SH-SY5Y (cell line): ENCODE data around the gene CAPN5.

Source experiments
- GATA2 ChIP-seq: IDR thresholded peaks from 2 replicates; pipeline ENCODE4 v1.6.1; 2011; ENCODE audit warnings: mild to moderate bottlenecking, low read depth, low read length
- GATA3 ChIP-seq: IDR thresholded peaks from 2 replicates; pipeline ENCODE4 v1.6.1; 2011; ENCODE audit warnings: low read depth, mild to moderate bottlenecking, low read length, moderate library complexity

CAPN5 gene

GRCh38 chr11:77118971-77119370 lies 52.2 kb downstream of the CAPN5 start:
- TF ChIP-seq GATA3 (no peak), GATA2 (no peak)

GRCh38 chr11:77119531-77119936 lies 52.8 kb downstream of the CAPN5 start:
- no peak for TF ChIP-seq GATA3

DNA sequence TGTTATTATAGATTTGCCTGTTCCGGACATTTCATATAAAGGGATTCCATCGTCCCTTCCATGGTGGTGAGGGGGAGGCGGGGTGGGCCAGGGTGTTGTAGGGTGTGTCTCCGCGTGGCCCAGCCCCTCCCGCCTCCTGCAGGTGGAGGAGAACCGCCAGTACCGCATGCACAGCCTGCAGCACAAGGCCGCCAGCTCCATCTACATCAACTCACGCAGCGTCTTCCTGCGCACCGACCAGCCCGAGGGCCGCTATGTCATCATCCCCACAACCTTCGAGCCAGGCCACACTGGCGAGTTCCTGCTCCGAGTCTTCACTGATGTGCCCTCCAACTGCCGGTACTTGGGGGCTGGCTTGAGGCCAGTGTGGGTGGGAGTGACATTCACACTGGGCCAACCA lies 53.8 kb downstream of the CAPN5 start:
- no peak for TF ChIP-seq GATA2
- no peak for TF ChIP-seq GATA3

- TF ChIP-seq GATA2 (no peak), GATA3 (no peak)
These were observed 54.4 kb downstream of the CAPN5 start for GRCh38 chr11:77121096-77121640.

GRCh38 chr11:77121876-77122575 lies 55.3 kb downstream of the CAPN5 start:
- no peak for TF ChIP-seq GATA3
- no peak for TF ChIP-seq GATA2

- TF ChIP-seq GATA3 (no peak), GATA2 (no peak)
These were observed 55.9 kb downstream of the CAPN5 start for GRCh38 chr11:77122576-77123212.

DNA sequence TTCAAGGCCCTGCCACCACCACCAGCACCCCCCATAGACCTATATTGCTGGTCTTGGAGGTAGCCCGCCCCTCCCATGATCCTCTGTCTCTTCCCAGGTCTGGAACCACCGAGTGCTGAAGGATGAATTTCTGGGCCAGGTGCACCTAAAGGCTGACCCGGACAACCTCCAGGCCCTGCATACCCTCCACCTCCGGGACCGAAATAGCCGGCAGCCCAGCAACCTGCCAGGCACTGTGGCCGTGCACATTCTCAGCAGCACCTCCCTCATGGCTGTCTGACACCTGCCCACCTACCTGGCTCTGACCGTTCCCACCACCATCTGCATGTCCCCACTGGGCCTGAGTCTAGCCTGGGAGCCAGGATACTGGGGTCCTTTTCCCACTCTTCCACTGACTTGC lies 56.8 kb downstream of the CAPN5 start:
- TF ChIP-seq GATA2: no peak
- TF ChIP-seq GATA3: no peak

DNA sequence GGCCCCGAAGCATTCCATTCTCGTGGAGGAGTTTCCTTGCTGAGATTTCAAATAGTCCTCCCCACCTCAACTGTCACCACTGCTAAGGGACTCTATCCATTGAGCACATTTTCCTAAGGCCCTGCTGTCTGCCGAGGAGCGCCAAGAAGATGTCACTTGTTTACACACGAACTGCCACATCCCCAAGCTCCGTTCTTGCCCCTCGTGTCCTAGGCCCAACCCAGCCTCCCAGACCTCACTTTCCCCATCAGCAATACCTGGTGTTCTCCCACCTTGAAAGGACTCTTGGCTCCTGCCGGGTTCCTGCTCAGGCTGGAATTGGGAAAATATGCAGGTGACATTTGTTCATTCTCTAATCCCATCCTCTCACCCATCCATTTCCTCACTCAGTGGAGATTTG lies 57.3 kb downstream of the CAPN5 start:
- TF ChIP-seq GATA3 (no peak), GATA2 (no peak)

GRCh38 chr11:77124488-77124887 lies 57.7 kb downstream of the CAPN5 start:
- TF ChIP-seq GATA2 (no peak), GATA3 (no peak)

GRCh38 chr11:77125191-77125590 lies 58.4 kb downstream of the CAPN5 start:
- no peak for TF ChIP-seq GATA2
- no peak for TF ChIP-seq GATA3

- TF ChIP-seq GATA2 (no peak), GATA3 (no peak)
These were observed 58.9 kb downstream of the CAPN5 start for GRCh38 chr11:77125695-77126094.

- TF ChIP-seq GATA2: no peak
- TF ChIP-seq GATA3: no peak
These were observed 59.5 kb downstream of the CAPN5 start for GRCh38 chr11:77126156-77126775.

- no peak for TF ChIP-seq GATA2
- no peak for TF ChIP-seq GATA3
These were observed 60.1 kb downstream of the CAPN5 start for GRCh38 chr11:77126861-77127234.

GRCh38 chr11:77127235-77127911 lies 60.6 kb downstream of the CAPN5 start:
- TF ChIP-seq GATA3 (no peak), GATA2 (no peak)

- TF ChIP-seq GATA2 (no peak), GATA3 (no peak)
These were observed 61.3 kb downstream of the CAPN5 start, which contains the start of gene MYO7A for GRCh38 chr11:77127920-77128691. Gene MYO7A (plus strand): TSS chr11:77128246. CDS start chr11:77130635, 2,389 bp downstream.
